Activated naive CD4-positive, alpha-beta T cell treated with anti-CD3 and anti-CD28 coated beads, Interleukin-2, amount 50 U/mL, for 72 hours (primary cell): Measurements from ENCODE around the gene GFI1. TPM values are rescaled to one million over a fixed set of nuclear protein-coding genes. Genes with fewer than 3 reads are reported as not detected.
A peak's percentile ranks its signal among the peaks of the same experiment; 100 is the strongest.
"Not testable (repeated sequence)": the region's sequence is repeated elsewhere in the genome, so short reads cannot be mapped to it uniquely, and the experiment has no call there.

Source experiments
- ATAC-seq, 2 donors: fragments of 150-1000 bp; cut with Tn5 transposase; 2 replicates each; pipeline ENCODE4 v1.10.0; 2021; ENCODE audit warnings: mild to moderate bottlenecking in 2 of 2, moderate library complexity in 2 of 2
- DNase-seq, 2 donors: peaks; one replicate each; pipeline ENCODE4 v3.0.0; 2021 to 2022; ENCODE audit warnings: low spot score in 2 of 2
- H3K27ac Mint-ChIP-seq, 2 donors: one replicate each; pipeline ENCODE4 v1.8.0; 2022; ENCODE audit warnings: mild to moderate bottlenecking in 2 of 2, mixed read lengths in 2 of 2
- H3K36me3 Mint-ChIP-seq, 2 donors: one replicate each; pipeline ENCODE4 v1.8.0; 2022; ENCODE audit warnings: mixed read lengths in 2 of 2
- H3K9me3 Mint-ChIP-seq, 2 donors: one replicate each; pipeline ENCODE4 v1.8.0; 2022; ENCODE audit warnings: mixed read lengths in 2 of 2
- total RNA-seq, 2 donors: library from RNA; stranded (reverse); gene quantifications; one replicate each; pipeline ENCODE4 v1.2.3, GENCODE V29; 2022

The GFI1 gene
- 100 to 1,000 TPM in 1 of 2 donors, 10 to 100 TPM in 1; 42.3 to 125 TPM for total RNA-seq

DNA sequence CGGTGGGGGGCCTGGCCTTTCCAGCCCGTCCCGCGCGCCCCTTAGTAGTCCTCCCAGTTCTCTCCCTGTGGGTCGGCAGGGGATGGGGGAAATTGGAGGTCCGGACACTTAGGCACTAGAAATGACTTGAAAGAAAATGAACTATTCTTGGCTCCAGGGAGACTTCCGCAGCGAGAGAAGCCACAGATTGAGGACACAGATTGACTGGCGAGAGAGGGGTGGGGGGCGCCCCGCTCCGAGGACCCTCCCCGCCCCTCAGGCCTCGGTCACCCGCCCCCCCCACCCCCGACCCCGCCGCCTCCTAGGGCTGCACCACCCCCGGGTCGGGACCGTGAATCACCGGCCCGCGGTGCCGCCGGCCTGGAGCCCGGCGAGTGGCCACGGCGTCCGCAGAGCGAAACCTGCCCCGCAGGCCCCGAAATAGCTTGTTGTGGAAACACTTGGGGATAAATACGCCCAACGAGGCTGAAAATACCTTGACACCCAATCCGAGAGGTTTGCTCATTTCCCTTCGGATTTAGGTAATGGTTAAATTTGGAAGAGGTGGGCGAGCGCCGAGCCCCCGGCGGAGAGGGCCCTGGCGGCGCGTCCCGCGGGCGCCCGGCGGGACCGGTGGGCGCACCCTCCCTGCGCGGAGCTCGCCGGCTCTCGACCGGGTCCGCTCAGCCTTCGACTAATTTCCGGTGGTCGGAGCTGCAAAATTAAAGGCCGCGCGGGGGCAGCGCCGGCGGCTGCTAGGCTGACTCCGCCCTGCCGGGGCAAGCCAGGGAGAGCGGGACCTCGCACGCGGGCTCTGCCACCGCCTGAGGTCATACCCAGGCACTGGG lies at the start of gene GFI1:
Gene GFI1 (minus strand): TSS at position 675 of the 827 bp plus-strand sequence. CDS start 3,438 bp downstream, outside the sequence.
- DNase-seq (peak; percentile 61 to 88), ATAC-seq (peak; percentile 38 to 59)
- Mint-ChIP-seq H3K9me3 (no peaks in the 10 kb centered on the region), H3K27ac (peak within 1 kb of the TSS; percentile 94), H3K36me3 (peaks cover 36 to 37% of the 10 kb centered on the region in 2 donors)

- H3K9me3 Mint-ChIP-seq: peaks cover 11 to 19% of the 10 kb centered on the region in 2 donors
- peak overlapping the region; percentile 97 to 100 for H3K27ac Mint-ChIP-seq
- peaks cover 49 to 69% of the 10 kb centered on the region in 2 donors for H3K36me3 Mint-ChIP-seq
Observed at GRCh38 chr1:92532371-92532770, 45.6 kb upstream of the GFI1 start.

DNA sequence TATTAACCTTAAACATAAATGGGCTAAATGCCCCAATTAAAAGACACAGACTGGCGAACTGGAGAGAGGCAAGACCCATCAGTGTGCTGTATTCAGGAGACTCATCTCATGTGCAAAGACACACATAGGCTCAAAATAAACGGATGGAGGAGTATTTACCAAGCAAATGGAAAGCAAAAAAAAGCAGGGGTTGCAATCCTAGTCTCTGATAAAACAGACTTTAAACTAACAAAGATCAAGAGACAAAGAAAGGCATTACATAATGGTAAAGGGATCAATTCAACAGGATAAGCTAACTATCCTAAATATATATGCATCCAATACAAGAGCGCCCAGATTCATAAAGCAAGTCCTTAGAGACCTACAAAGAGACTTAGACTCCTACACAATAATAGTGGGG lies 45.2 kb upstream of the GFI1 start:
- Mint-ChIP-seq H3K27ac (peak overlapping the region; percentile 97 to 100), H3K9me3 (peaks cover 11 to 19% of the 10 kb centered on the region in 2 donors), H3K36me3 (peaks cover 49 to 72% of the 10 kb centered on the region in 2 donors)
- ATAC-seq, DNase-seq: not testable (repeated sequence)

More at GRCh38 chr1:92532371-92532770, 45.6 kb upstream of the GFI1 start:
- DNase-seq: peak in 1 of 2 donors; percentile 27
- not testable (repeated sequence) for ATAC-seq

DNA sequence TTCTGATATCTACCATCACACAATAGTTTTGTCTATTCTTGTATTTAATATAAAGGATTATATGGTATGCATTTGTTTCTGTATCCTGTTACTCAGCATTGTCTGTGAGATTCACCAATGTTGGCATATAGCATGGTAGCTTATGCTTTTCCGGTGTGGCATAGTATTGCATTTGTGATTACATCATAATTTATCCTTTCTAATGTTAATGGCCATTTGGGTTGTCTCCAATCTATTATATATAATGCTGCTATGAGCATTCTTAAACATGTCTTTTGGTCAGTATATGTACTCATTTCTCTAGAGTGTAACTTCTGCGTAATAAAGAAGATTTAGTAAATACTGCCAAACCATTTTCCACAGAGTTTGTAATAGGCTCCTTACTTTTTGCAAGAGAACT lies 40.9 kb upstream of the GFI1 start:
- peaks cover 6 to 7% of the 10 kb centered on the region in 2 donors for H3K9me3 Mint-ChIP-seq
- no peak overlapping the region for H3K27ac Mint-ChIP-seq
- peaks cover 31 to 58% of the 10 kb centered on the region in 2 donors for H3K36me3 Mint-ChIP-seq

DNA sequence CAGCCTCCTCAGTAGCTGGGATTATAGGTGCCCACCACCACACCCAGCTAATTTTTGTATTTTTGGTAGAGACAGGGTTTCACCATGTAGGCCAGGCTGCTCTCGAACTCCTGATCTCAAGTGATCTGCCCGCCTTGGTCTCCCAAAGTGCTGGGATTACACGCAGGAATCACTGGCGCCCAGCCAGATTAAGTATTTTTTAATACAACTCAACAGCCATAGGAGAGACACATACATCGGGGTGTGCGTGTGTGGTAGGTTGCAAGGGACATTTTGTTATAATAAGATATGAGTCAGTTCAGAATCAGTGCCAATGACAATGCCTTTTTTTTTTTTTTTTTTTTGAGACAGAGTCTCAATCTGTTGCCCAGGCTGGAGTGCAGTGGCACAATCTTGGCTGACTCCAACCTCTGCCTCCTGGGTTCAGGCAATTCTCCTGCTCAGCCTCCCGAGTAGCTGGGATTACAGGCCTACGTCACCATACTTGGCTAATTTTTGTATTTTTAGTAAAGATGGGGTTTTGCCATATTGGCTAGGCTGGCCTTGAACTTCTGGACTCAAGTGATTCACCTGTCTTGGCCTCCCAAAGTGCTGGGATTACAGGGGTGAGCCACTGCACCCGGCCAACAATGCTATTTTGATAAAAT lies 38.3 kb upstream of the GFI1 start:
- Mint-ChIP-seq H3K27ac (peak overlapping the region in 1 of 2 donors; percentile 30), H3K36me3 (peaks cover 6 to 37% of the 10 kb centered on the region in 2 donors)
- not testable (repeated sequence) for H3K9me3 Mint-ChIP-seq, DNase-seq
- ATAC-seq: peak in 1 of 2 donors; percentile 22

More for the DNA sequence above, 40.9 kb upstream of the GFI1 start:
- no peak for ATAC-seq
- DNase-seq: no peak

GRCh38 chr1:92519043-92519442 lies 32.3 kb upstream of the GFI1 start:
- Mint-ChIP-seq H3K36me3 (peaks cover 18 to 59% of the 10 kb centered on the region in 2 donors), H3K27ac (no peak overlapping the region), H3K9me3 (no peaks in the 10 kb centered on the region)
- DNase-seq (no peak), ATAC-seq (no peak)

- Mint-ChIP-seq H3K36me3 (peaks cover 23 to 67% of the 10 kb centered on the region in 2 donors), H3K9me3 (no peaks in the 10 kb centered on the region), H3K27ac (peak overlapping the region in 1 of 2 donors; percentile 29)
- ATAC-seq (no peak), DNase-seq (no peak)
Observed at GRCh38 chr1:92516574-92516973, 29.8 kb upstream of the GFI1 start.

DNA sequence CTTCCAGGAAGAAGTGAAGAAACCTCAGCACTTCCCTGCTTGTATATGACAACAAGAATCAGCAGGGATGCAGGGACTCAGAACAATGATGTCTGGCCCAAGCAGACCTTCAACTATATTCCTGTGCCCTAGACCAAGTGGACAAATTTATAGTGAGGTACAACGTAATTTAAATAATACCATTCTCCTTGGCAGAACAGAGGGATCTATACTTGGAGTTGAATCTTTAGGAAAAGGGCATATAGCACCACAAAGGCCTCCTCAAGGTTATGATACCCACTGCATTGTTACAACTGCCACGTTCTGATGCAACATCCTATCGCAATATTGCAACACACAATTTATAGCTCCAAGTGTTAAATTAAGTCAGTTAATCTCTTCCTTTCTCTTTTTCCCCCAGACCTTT lies 29.1 kb upstream of the GFI1 start:
- no peak for ATAC-seq
- Mint-ChIP-seq H3K9me3 (no peaks in the 10 kb centered on the region), H3K36me3 (peaks cover 23 to 70% of the 10 kb centered on the region in 2 donors), H3K27ac (peak overlapping the region in 1 of 2 donors; percentile 29)
- DNase-seq: no peak

DNA sequence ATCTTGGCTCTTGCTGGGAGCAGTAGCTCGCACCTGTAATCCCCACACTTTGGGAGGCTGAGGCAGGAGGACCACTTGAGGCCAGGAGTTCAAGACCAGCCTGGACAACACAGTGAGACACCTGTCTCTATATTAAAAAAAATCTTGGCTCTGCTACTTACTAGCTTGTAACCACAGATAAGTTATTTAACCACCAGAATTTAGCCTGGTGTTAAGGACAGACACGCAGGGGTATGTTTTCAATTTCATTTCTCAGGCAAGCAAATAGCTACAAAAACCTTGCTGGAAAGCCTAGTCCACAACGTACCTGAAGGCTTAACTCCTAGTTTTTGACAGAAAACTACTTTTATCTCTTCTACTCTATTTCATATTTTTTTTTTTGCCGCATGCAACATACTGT lies 24.8 kb upstream of the GFI1 start:
- H3K36me3 Mint-ChIP-seq: peaks cover 22 to 50% of the 10 kb centered on the region in 2 donors
- H3K9me3 Mint-ChIP-seq: no peaks in the 10 kb centered on the region
- H3K27ac Mint-ChIP-seq: no peak overlapping the region
- DNase-seq (no peak), ATAC-seq (no peak)

- no peak for DNase-seq
- Mint-ChIP-seq H3K36me3 (peaks cover 10 to 33% of the 10 kb centered on the region in 2 donors), H3K27ac (no peak overlapping the region), H3K9me3 (no peaks in the 10 kb centered on the region)
- ATAC-seq: no peak
Observed at GRCh38 chr1:92509619-92510018, 22.9 kb upstream of the GFI1 start.

DNA sequence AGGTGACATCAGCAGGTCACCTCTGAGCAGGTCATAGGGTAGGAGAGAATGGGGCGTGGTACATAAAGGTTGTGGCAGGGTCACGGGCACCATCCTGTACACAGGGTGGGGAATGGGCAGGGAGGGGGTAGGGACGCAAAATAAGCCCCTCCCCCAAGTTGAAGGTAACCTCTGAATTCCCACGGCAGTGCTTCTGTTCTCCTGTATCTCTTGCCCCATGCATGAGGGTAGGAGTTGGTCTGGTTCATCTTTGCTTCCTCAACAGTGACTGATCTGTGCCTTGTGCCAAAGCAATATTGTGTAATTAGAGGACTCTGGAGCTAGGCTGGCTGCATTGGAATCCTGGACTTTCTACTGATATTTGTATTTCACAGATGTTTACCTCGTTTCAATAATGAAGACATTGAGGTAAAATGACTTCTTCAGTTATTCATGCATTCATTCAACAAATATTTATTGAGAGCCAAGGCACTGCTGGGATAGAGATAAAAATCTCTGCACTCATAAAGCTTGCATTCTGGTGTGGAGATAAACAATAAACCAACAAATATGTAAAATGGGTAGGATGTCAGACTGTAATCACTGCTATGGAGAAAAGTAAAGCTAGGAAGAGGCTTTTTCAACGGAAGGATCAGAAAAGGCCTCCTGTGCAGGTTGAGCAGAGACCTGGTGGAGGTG lies 18.4 kb upstream of the GFI1 start:
- ATAC-seq (peak; percentile 32 to 35), DNase-seq (no peak)
- peaks cover 6 to 11% of the 10 kb centered on the region in 2 donors for H3K36me3 Mint-ChIP-seq
- H3K27ac Mint-ChIP-seq: peak overlapping the region; percentile 11 to 50
- no peaks in the 10 kb centered on the region for H3K9me3 Mint-ChIP-seq

- Mint-ChIP-seq H3K27ac (peak overlapping the region; percentile 11 to 50), H3K9me3 (no peaks in the 10 kb centered on the region), H3K36me3 (peaks cover 1 to 6% of the 10 kb centered on the region in 2 donors)
- peak; percentile 34 to 60 for ATAC-seq
- no peak for DNase-seq
Observed at GRCh38 chr1:92504291-92505014, 17.7 kb upstream of the GFI1 start.

DNA sequence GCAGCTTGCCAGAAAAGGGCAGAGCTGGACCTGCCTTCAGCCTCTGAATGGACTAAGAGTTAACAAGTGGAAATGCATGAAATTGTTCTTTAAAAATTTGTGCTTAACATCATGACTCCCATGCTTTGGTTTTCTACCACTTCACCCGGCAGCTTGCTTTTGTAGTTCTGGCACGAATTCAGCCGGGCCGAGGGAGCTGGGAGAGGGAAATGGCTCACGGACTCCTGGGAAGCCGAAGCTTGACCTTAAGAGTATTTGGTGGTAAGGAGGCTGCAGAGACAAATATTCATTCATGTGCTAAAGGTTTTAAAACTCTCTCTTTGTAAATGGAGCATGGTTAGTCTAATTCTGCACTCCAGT lies 17.2 kb upstream of the GFI1 start:
- Mint-ChIP-seq H3K9me3 (no peaks in the 10 kb centered on the region), H3K36me3 (peaks cover 0 to under 1% of the 10 kb centered on the region in 2 donors), H3K27ac (peak overlapping the region; percentile 11 to 50)
- no peak for ATAC-seq
- DNase-seq: no peak

DNA sequence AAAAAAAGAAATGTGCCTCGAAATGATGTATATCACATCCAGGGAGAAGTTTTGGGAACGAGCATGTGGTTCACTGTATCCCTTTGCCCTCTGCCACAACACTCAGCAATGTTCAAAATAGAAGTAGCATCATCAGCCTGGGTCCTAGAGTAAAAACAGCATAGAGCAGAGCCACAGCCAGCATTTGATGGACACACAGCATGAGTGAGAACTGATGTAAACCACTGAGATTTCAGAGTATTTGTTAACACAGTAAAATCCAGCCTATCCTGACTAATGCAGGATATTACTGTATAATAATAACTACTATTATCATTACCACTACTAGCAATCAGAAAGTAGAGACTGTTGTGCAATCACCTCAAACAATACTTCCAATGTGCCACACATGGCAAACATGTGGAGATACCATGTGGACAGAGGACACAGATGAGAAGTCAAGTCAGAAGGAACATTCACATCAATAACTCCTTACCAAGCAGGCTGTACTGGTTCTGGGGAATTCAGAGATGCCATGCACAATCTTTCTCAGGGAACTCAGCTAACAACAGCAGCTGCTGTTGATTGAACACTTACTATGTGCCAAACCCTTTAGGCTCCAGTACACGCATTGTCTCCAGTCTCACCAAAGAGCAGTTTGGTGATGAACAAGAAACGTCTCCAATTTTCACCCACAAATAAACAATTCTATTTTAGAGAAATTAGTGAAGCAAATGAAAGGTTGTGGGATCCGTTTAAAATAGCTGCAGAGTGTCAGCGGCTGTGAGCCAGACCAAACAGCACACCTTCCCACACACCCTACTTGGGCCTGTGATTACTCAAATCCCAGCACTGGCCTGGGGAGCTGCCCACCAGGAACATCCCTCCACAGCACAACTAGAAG lies 16.6 kb upstream of the GFI1 start:
- Mint-ChIP-seq H3K9me3 (no peaks in the 10 kb centered on the region), H3K36me3 (no peaks in the 10 kb centered on the region), H3K27ac (peak overlapping the region in 1 of 2 donors; percentile 50)
- no peak for DNase-seq
- ATAC-seq: peak in 1 of 2 donors; percentile 17

GRCh38 chr1:92502247-92502646 lies 15.5 kb upstream of the GFI1 start:
- Mint-ChIP-seq H3K9me3 (no peaks in the 10 kb centered on the region), H3K27ac (peak overlapping the region in 1 of 2 donors; percentile 39), H3K36me3 (no peaks in the 10 kb centered on the region)
- peak; percentile 59 to 66 for ATAC-seq
- no peak for DNase-seq
